ENCODE data around the gene HTRA1. TPM values are rescaled to one million over a fixed set of nuclear protein-coding genes. Genes with fewer than 3 reads are reported as not detected.

The HTRA1 gene
- total and polyA plus RNA-seq, 2 of the 4 experiments (the other 2 are of a cell fraction): 28.5 to 108 TPM

DNA sequence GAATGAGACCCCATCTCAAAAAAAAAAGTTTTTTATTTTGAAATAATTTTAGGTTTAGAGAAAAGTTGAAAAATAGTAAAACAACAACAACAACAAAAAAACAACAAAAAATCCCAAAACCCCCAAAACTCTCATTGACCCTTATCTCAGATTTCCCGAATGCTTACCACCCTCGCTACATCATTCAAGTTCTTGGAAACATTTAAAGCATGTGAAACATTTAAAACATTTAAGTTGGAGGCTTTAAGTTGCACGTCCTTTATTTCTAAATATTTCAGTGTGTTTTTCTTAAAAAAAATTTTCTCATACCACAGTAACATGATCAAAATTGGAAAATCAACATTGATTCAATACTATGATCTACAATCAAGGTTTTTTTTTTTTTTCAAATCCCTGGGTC lies 7.3 kb upstream of the HTRA1 start:
- Histone ChIP-seq H3K36me3 (ENCODE audit: control insufficient read depth, insufficient read depth, low read length) (no peaks in the 10 kb centered on the region), H2BK20ac (ENCODE audit: low read depth, low read length) (no peak overlapping the region; the same call in 1 of the 2 replicates), H3K4ac (ENCODE audit: low read depth, low read length) (no peak overlapping the region), H4K20me1 (ENCODE audit: insufficient read depth, low read length) (no peaks in the 10 kb centered on the region), H3K4me3 (ENCODE audit: insufficient read depth, low read depth, low read length) (no peak overlapping the region), H2BK120ac (ENCODE audit: low read depth, low read length) (peak overlapping the region; percentile 48), H3K9me1 (ENCODE audit: insufficient read depth, low read length) (peaks cover 4% of the 10 kb centered on the region; the same call in 1 of the 2 replicates), H2AK9ac (replicated peaks; ENCODE audit: low read depth, low read length, poor library complexity) (no peak overlapping the region), H3K4me2 (ENCODE audit: low read depth, low read length) (no peak overlapping the region), H3K14ac (replicated peaks; ENCODE audit: low read depth, low read length) (no peak overlapping the region), H3K23ac (ENCODE audit: low read depth, low read length) (no peak overlapping the region), H3K79me1 (ENCODE audit: low read depth in 1 of 2, low read length in 2 of 2) (no peaks in the 10 kb centered on the region), H3K9ac (ENCODE audit: low read depth, low read length) (no peak overlapping the region), H2AFZ (replicated peaks; ENCODE audit: low read length, poor library complexity) (no peak overlapping the region), H3K27ac (ENCODE audit: insufficient read depth, low read length) (no peak overlapping the region), H4K5ac (ENCODE audit: low read depth, low read length) (peak overlapping the region; percentile 44; the same call in 1 of the 2 replicates), H4K91ac (ENCODE audit: insufficient read depth, low read depth, low read length) (peak overlapping the region; percentile 61; the same call in 1 of the 2 replicates), H3K4me1 (ENCODE audit: control insufficient read depth, insufficient read depth, low read length) (peaks cover 4% of the 10 kb centered on the region), H2BK15ac (ENCODE audit: low read depth, low read length) (no peak overlapping the region), H3K56ac (ENCODE audit: extremely low read depth, insufficient read depth, low read length) (peak overlapping the region; percentile 22; the same call in 1 of the 2 replicates), H2AK5ac (ENCODE audit: low read depth, low read length) (no peak overlapping the region), H3K27me3 (ENCODE audit: control insufficient read depth, insufficient read depth, low read length) (peaks cover 2% of the 10 kb centered on the region), H2BK5ac (ENCODE audit: low read depth, low read length, poor library complexity, severe bottlenecking) (no peak overlapping the region), H4K8ac (ENCODE audit: low read depth in 2 of 2, low read length in 2 of 2) (no peak overlapping the region; a peak in 1 of 4 replicates), H3K18ac (ENCODE audit: low read depth, low read length) (no peak overlapping the region), H3K9me3 (ENCODE audit: control insufficient read depth, insufficient read depth, low read length) (no peaks in the 10 kb centered on the region)
- TF ChIP-seq, protein P1, sequence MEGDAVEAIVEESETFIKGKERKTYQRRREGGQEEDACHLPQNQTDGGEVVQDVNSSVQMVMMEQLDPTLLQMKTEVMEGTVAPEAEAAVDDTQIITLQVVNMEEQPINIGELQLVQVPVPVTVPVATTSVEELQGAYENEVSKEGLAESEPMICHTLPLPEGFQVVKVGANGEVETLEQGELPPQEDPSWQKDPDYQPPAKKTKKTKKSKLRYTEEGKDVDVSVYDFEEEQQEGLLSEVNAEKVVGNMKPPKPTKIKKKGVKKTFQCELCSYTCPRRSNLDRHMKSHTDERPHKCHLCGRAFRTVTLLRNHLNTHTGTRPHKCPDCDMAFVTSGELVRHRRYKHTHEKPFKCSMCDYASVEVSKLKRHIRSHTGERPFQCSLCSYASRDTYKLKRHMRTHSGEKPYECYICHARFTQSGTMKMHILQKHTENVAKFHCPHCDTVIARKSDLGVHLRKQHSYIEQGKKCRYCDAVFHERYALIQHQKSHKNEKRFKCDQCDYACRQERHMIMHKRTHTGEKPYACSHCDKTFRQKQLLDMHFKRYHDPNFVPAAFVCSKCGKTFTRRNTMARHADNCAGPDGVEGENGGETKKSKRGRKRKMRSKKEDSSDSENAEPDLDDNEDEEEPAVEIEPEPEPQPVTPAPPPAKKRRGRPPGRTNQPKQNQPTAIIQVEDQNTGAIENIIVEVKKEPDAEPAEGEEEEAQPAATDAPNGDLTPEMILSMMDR (conservative IDR thresholded peaks at IDR 0.05; ENCODE audit: low read depth, low read length): no peak
- TF ChIP-seq BHLHE40 (IDR thresholded peaks at IDR 0.05; ENCODE audit: low read depth, low read length): no peak
- TF ChIP-seq SMC3 (IDR thresholded peaks at IDR 0.05; ENCODE audit: low read depth, low read length): no peak
- no peak for TF ChIP-seq MXI1 (IDR thresholded peaks at IDR 0.05; ENCODE audit: borderline replicate concordance, low read depth, low read length)
- no peak for TF ChIP-seq NFE2L2 (IDR thresholded peaks at IDR 0.05; ENCODE audit: low read depth, low read length)
- no peak for TF ChIP-seq CEBPB (IDR thresholded peaks at IDR 0.05; ENCODE audit: low read depth, low read length)
- no peak for TF ChIP-seq RCOR1 (IDR thresholded peaks at IDR 0.05; ENCODE audit: insufficient replicate concordance, low read length)
- TF ChIP-seq MAFK (IDR thresholded peaks at IDR 0.05; ENCODE audit: low read depth, low read length): no peak
- TF ChIP-seq MAZ (IDR thresholded peaks at IDR 0.05; ENCODE audit: borderline replicate concordance, low read depth, low read length): no peak
- no peak for TF ChIP-seq RFX5 (IDR thresholded peaks at IDR 0.05; ENCODE audit: low read depth, low read length)
- no peak for TF ChIP-seq USF2 (IDR thresholded peaks at IDR 0.05; ENCODE audit: low read depth, low read length)
- no peak for TF ChIP-seq RAD21 (IDR thresholded peaks at IDR 0.05; ENCODE audit: low read length)
- TF ChIP-seq ELK1 (IDR thresholded peaks at IDR 0.05; ENCODE audit: borderline replicate concordance, low read depth, low read length): no peak
- TF ChIP-seq POLR2A (IDR thresholded peaks at IDR 0.05; ENCODE audit: low read depth, low read length): no peak
- TF ChIP-seq FOS (IDR thresholded peaks at IDR 0.05; ENCODE audit: low read depth, low read length): no peak
- in situ Hi-C loops (cut with MboI; ENCODE audit: low sequenced_read_pairs): loop anchor here (10.0 kb wide), 1 partner anchor 111 kb away; the partner anchor contains the start of gene DMBT1
- ATAC-seq (ENCODE audit: low read depth) (0 out of 2 replicates have a peak, but pooled peaks have one; percentile 42), DNase-seq (no peak)
- POLR2A ChIA-PET (ENCODE audit: unreplicated experiment): no interaction called here
- BruUV-seq (replicated peaks): no TSS peak
- no CpG with 5 or more reads among the region's 3 CpGs for WGBS, 2 experiments (ENCODE audit: extremely low coverage in 2 of 2, insufficient read length in 1 of 2)
- intact Hi-C loops (cut with micrococcal nuclease): no loop called here
- CTCF ChIA-PET: interaction anchor here (0.7 to 3.1 kb wide), 2 partner anchors 93 to 112 kb away, joined by 4 to 14 read pairs; no protein-coding TSS in a partner anchor
- dilution Hi-C loops (cut with HindIII; ENCODE audit: low sequenced_read_pairs, unreplicated experiment): no loop called here

All from IMR-90 (cell line).